GM19193 (cell line): ENCODE results near the gene SPATA31A1.
"Not testable (repeated sequence)": the region's sequence is repeated elsewhere in the genome, so short reads cannot be mapped to it uniquely, and the experiment has no call there.

Experiments used
- POLR2A ChIP-seq: IDR thresholded peaks from 4 replicates; pipeline ENCODE4 v1.6.1; 2011; ENCODE audit not compliant: insufficient read depth, insufficient read length; ENCODE audit errors: extremely low read depth

Gene SPATA31A1

GRCh38 chr9:39355369-39355768 lies at the start of gene SPATA31A1:
TSS of gene SPATA31A1 (plus strand) at chr9:39355669. CDS start at chr9:39355731, 62 bp downstream.
- TF ChIP-seq POLR2A, result not testable (repeated sequence)
